K562 (cell line): ENCODE results near the gene FILIP1. TPM values are rescaled to one million over a fixed set of nuclear protein-coding genes. Genes with fewer than 3 reads are reported as not detected.
A peak's percentile ranks its signal among the peaks of the same experiment; 100 is the strongest.

ENCODE experiments used
- CHCHD3 ChIP-seq: fragments of 250-450 bp; sonication (Bioruptor Pico); IDR thresholded peaks from 2 replicates; pipeline ENCODE4 v2.1.2; 2022; ENCODE audit warnings: mild to moderate bottlenecking
- ESRRA ChIP-seq: fragments of 450-650 bp; IDR thresholded peaks from 2 replicates; pipeline ENCODE4 v1.6.1; 2014; ENCODE audit warnings: low read depth, mild to moderate bottlenecking, moderate library complexity, borderline replicate concordance
- GATAD2A ChIP-seq: fragments of 450-650 bp; IDR thresholded peaks from 2 replicates; pipeline ENCODE4 v1.6.1; 2017
- TEAD4 ChIP-seq, 2 experiments: sonication (generic) in 1 of 2; formaldehyde crosslinking in 1 of 2; IDR thresholded peaks; 2 replicates each; pipeline versions ENCODE4 v1.6.1 to v1.8.0; 2012 to 2022; ENCODE audit warnings: borderline replicate concordance in 1 of 2, inconsistent platforms in 1 of 2, low read length in 1 of 2, mild to moderate bottlenecking in 1 of 2, missing genetic modification reagents in 1 of 2
- ZNF184 ChIP-seq: sonication (generic); formaldehyde crosslinking; IDR thresholded peaks from 2 replicates; pipeline ENCODE4 v1.5.0; 2020; ENCODE audit warnings: missing genetic modification reagents
- ZNF324 ChIP-seq: fragments of 250-450 bp; sonication (Bioruptor Pico); IDR thresholded peaks from 2 replicates; pipeline ENCODE4 v1.4.0; 2020; ENCODE audit warnings: mild to moderate bottlenecking
- polyA plus RNA-seq, 8 experiments: library from polyadenylated mRNA; depleted of rRNA in 4 of 8; stranded (reverse) in 5 of 8; unstranded in 3 of 8; fragments of >200 nt; fragmentation: Nextera tagmentation in 2 of 8; fragmentation: Illumina TruSeq in 1 of 8; extraction: Ambion mirVana in 2 of 8; extraction: Trizol in 1 of 8; gene quantifications; 2 replicates each; pipeline versions ENCODE4 v1.2.1 to v1.2.3, GENCODE V29; 2011 to 2014; ENCODE audit warnings: inconsistent platforms in 1 of 8, missing spikeins in 1 of 8
- total RNA-seq, 7 experiments: library from RNA; depleted of rRNA in 6 of 7; stranded (reverse); fragments of >200 nt in 6 of 7; fragmentation: Illumina TruSeq in 2 of 7; extraction: Trizol in 2 of 7; gene quantifications; 2 replicates each; pipeline versions ENCODE4 v1.2.1 to v1.2.3, GENCODE V29; 2011 to 2021; ENCODE audit warnings: low replicate concordance in 1 of 7
- TF ChIP-seq, protein P1 (sequence below): sonication (generic); formaldehyde crosslinking; IDR thresholded peaks from 2 replicates; pipeline ENCODE4 v1.4.0; 2020; ENCODE audit warnings: mild to moderate bottlenecking, missing genetic modification reagents
- TF ChIP-seq, protein P2 (sequence below): fragments of 250-450 bp; sonication (Bioruptor Pico); IDR thresholded peaks from 2 replicates; pipeline ENCODE4 v1.9.0; 2021; ENCODE audit warnings: mild to moderate bottlenecking, inconsistent platforms
- TF ChIP-seq, protein P3 (sequence below): sonication (generic); formaldehyde crosslinking; IDR thresholded peaks from 2 replicates; pipeline ENCODE4 v1.8.0; 2022; ENCODE audit warnings: mild to moderate bottlenecking, missing genetic modification reagents

Gene FILIP1
- total and polyA plus RNA-seq, 9 of the 15 experiments (the other 6 are each of a cell fraction or from before 2014, with no cell fraction given), result 0.03 to 0.25 (median 0.10) TPM; not detected in 1

DNA sequence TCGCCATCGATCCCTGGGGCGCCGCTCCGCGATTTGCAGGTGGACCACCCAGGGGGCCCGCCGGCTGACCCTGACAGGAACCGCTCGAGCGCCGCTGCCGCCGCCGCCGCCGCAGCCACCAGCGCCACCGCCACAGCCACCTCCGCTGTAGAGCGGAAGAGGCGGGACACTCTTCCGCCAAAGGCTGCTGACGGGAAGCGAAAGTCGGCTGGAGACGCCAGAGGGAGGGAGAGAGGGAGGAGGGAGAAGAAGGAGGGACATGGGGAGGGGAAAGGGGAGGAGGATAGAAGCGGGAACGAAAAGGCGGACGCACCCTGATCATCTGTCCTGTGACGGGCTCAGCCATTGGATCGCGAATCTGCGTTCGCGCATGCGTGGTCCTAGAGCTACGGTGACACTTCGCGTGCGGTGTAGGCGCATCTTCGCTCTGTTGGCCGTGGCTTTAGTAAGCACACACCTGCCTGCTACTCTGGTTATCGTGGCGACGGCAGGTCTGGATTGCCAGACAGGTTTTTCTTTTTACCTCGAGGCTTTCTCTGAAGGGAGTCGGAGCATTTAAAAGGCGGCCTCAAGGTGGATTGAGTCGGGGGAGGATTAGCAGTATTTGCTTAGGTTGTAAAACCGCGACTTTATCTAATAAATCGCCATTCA is 208.8 kb downstream of the FILIP1 start, which contains the start of gene TMEM30A (continued):
- TF ChIP-seq, protein P1, sequence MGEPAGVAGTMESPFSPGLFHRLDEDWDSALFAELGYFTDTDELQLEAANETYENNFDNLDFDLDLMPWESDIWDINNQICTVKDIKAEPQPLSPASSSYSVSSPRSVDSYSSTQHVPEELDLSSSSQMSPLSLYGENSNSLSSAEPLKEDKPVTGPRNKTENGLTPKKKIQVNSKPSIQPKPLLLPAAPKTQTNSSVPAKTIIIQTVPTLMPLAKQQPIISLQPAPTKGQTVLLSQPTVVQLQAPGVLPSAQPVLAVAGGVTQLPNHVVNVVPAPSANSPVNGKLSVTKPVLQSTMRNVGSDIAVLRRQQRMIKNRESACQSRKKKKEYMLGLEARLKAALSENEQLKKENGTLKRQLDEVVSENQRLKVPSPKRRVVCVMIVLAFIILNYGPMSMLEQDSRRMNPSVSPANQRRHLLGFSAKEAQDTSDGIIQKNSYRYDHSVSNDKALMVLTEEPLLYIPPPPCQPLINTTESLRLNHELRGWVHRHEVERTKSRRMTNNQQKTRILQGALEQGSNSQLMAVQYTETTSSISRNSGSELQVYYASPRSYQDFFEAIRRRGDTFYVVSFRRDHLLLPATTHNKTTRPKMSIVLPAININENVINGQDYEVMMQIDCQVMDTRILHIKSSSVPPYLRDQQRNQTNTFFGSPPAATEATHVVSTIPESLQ (CRISPR knock-in tag), result no peak; the same call in 1 of the 2 replicates
- peak; percentile 55; the same call in 1 of the 2 replicates for TF ChIP-seq TEAD4 (IDR thresholded peaks at IDR 0.05; ENCODE audit: low read length)
- no peak for TF ChIP-seq TEAD4 (CRISPR knock-in tag; IDR thresholded peaks at IDR 0.05; ENCODE audit: borderline replicate concordance)
- no peak for TF ChIP-seq ESRRA
- TF ChIP-seq CHCHD3 (CRISPR knock-in tag), result no peak
- TF ChIP-seq, protein P2, sequence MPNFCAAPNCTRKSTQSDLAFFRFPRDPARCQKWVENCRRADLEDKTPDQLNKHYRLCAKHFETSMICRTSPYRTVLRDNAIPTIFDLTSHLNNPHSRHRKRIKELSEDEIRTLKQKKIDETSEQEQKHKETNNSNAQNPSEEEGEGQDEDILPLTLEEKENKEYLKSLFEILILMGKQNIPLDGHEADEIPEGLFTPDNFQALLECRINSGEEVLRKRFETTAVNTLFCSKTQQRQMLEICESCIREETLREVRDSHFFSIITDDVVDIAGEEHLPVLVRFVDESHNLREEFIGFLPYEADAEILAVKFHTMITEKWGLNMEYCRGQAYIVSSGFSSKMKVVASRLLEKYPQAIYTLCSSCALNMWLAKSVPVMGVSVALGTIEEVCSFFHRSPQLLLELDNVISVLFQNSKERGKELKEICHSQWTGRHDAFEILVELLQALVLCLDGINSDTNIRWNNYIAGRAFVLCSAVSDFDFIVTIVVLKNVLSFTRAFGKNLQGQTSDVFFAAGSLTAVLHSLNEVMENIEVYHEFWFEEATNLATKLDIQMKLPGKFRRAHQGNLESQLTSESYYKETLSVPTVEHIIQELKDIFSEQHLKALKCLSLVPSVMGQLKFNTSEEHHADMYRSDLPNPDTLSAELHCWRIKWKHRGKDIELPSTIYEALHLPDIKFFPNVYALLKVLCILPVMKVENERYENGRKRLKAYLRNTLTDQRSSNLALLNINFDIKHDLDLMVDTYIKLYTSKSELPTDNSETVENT (CRISPR knock-in tag), result peak; percentile 50; the same call in 1 of the 2 replicates
- TF ChIP-seq GATAD2A, result no peak
- TF ChIP-seq ZNF184 (CRISPR knock-in tag), result no peak
- TF ChIP-seq, protein P3, sequence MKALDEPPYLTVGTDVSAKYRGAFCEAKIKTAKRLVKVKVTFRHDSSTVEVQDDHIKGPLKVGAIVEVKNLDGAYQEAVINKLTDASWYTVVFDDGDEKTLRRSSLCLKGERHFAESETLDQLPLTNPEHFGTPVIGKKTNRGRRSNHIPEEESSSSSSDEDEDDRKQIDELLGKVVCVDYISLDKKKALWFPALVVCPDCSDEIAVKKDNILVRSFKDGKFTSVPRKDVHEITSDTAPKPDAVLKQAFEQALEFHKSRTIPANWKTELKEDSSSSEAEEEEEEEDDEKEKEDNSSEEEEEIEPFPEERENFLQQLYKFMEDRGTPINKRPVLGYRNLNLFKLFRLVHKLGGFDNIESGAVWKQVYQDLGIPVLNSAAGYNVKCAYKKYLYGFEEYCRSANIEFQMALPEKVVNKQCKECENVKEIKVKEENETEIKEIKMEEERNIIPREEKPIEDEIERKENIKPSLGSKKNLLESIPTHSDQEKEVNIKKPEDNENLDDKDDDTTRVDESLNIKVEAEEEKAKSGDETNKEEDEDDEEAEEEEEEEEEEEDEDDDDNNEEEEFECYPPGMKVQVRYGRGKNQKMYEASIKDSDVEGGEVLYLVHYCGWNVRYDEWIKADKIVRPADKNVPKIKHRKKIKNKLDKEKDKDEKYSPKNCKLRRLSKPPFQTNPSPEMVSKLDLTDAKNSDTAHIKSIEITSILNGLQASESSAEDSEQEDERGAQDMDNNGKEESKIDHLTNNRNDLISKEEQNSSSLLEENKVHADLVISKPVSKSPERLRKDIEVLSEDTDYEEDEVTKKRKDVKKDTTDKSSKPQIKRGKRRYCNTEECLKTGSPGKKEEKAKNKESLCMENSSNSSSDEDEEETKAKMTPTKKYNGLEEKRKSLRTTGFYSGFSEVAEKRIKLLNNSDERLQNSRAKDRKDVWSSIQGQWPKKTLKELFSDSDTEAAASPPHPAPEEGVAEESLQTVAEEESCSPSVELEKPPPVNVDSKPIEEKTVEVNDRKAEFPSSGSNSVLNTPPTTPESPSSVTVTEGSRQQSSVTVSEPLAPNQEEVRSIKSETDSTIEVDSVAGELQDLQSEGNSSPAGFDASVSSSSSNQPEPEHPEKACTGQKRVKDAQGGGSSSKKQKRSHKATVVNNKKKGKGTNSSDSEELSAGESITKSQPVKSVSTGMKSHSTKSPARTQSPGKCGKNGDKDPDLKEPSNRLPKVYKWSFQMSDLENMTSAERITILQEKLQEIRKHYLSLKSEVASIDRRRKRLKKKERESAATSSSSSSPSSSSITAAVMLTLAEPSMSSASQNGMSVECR (CRISPR knock-in tag), result peak; percentile 29; the same call in 1 of the 2 replicates
- no peak for TF ChIP-seq ZNF324 (CRISPR knock-in tag)
- TF ChIP-seq, all 486 proteins: peak for 123
